ENCODE data around the gene IQSEC1.

- no peak for TF ChIP-seq CTCF (conservative IDR thresholded peaks at IDR 0.05; ENCODE audit: low read depth, low read length)
- TF ChIP-seq EZH2 (IDR thresholded peaks at IDR 0.05; ENCODE audit: borderline replicate concordance, low read depth, low read length, poor library complexity, severe bottlenecking): no peak
Observed at GRCh38 chr3:13114811-13115575, 41.8 kb upstream of the IQSEC1 start.

Data from A673 (cell line).